Fibroblast of lung (primary cell): Measurements from ENCODE around the gene SLC34A1.

Experiments used
- EZH2 ChIP-seq: IDR thresholded peaks from 2 replicates; pipeline ENCODE4 v1.5.1; 2012; ENCODE audit warnings: low read length, control low read depth, mild to moderate bottlenecking; ENCODE audit errors: missing control alignments
- TF ChIP-seq, protein P1 (sequence below), 2 donors: IDR thresholded peaks in 1 of 2; conservative IDR thresholded peaks in 1 of 2; 1 replicate in 1 of 2; 2 replicates in 1 of 2; pipeline ENCODE4 v1.5.1; 2011 to 2012; ENCODE audit warnings: low read length in 2 of 2, control low read depth in 1 of 2, inconsistent platforms in 1 of 2, low read depth in 1 of 2, mild to moderate bottlenecking in 1 of 2

GRCh38 chr5:177344891-177345290, 39.3 kb upstream of the SLC34A1 start:
- TF ChIP-seq, protein P1, sequence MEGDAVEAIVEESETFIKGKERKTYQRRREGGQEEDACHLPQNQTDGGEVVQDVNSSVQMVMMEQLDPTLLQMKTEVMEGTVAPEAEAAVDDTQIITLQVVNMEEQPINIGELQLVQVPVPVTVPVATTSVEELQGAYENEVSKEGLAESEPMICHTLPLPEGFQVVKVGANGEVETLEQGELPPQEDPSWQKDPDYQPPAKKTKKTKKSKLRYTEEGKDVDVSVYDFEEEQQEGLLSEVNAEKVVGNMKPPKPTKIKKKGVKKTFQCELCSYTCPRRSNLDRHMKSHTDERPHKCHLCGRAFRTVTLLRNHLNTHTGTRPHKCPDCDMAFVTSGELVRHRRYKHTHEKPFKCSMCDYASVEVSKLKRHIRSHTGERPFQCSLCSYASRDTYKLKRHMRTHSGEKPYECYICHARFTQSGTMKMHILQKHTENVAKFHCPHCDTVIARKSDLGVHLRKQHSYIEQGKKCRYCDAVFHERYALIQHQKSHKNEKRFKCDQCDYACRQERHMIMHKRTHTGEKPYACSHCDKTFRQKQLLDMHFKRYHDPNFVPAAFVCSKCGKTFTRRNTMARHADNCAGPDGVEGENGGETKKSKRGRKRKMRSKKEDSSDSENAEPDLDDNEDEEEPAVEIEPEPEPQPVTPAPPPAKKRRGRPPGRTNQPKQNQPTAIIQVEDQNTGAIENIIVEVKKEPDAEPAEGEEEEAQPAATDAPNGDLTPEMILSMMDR (conservative IDR thresholded peaks at IDR 0.05 in 1 of 2, IDR thresholded peaks at IDR 0.05 in 1 of 2; ENCODE audit: low read depth in 1 of 2, low read length in 2 of 2), result no peak
- no peak for TF ChIP-seq EZH2
